HTR-8/SVneo (cell line): Measurements from ENCODE around the gene POP5.
"Not testable (repeated sequence)": the region's sequence is repeated elsewhere in the genome, so short reads cannot be mapped to it uniquely, and the experiment has no call there.

ENCODE experiments used
- DNase-seq: peaks from one replicate; pipeline ENCODE4 v3.0.0; 2011; ENCODE audit warnings: low spot score, mixed read lengths; ENCODE audit not compliant: insufficient read length
- FAIRE-seq: peaks from 2 replicates; lab custom pipeline; 2011; peaks lifted over from hg19 to GRCh38; lab: Jason Lieb, UNC

POP5 gene

GRCh38 chr12:120580787-120581723 lies at the start of gene POP5:
Gene POP5, minus strand, starts transcription at chr12:120581402. Its CDS starts 40 bp downstream, at chr12:120581362.
- peak; percentile 97 for DNase-seq
- peak; percentile 82 for FAIRE-seq

GRCh38 chr12:120630104-120630892 lies 49.1 kb upstream of the POP5 start:
- no peak for FAIRE-seq
- no peak for DNase-seq

- FAIRE-seq = no peak
- DNase-seq = no peak
Observed at GRCh38 chr12:120628919-120629318, 47.7 kb upstream of the POP5 start.

GRCh38 chr12:120625557-120626419 lies 44.6 kb upstream of the POP5 start:
- no peak for DNase-seq
- no peak for FAIRE-seq

- no peak for DNase-seq
- no peak for FAIRE-seq
Observed at GRCh38 chr12:120620624-120621023, 39.4 kb upstream of the POP5 start.

- DNase-seq (no peak), FAIRE-seq (no peak)
Observed at GRCh38 chr12:120618954-120619615, 37.9 kb upstream of the POP5 start.

GRCh38 chr12:120617767-120618166 lies 36.6 kb upstream of the POP5 start:
- FAIRE-seq, DNase-seq: not testable (repeated sequence)

GRCh38 chr12:120617193-120617592 lies 36.0 kb upstream of the POP5 start:
- FAIRE-seq, DNase-seq: not testable (repeated sequence)

- DNase-seq (no peak), FAIRE-seq (no peak)
Observed at GRCh38 chr12:120614848-120615247, 33.6 kb upstream of the POP5 start.

- DNase-seq, FAIRE-seq: not testable (repeated sequence)
Observed at GRCh38 chr12:120611534-120611933, 30.3 kb upstream of the POP5 start.

- no peak for DNase-seq
- no peak for FAIRE-seq
Observed at GRCh38 chr12:120610560-120610959, 29.4 kb upstream of the POP5 start.

GRCh38 chr12:120602416-120602815 lies 21.2 kb upstream of the POP5 start:
- FAIRE-seq, DNase-seq: not testable (repeated sequence)

GRCh38 chr12:120599672-120600552 lies 18.7 kb upstream of the POP5 start:
- FAIRE-seq (no peak), DNase-seq (no peak)

GRCh38 chr12:120598674-120599463 lies 17.7 kb upstream of the POP5 start:
- FAIRE-seq = no peak

GRCh38 chr12:120597861-120598260 lies 16.7 kb upstream of the POP5 start:
- FAIRE-seq (no peak), DNase-seq (no peak)

More at GRCh38 chr12:120598674-120599463, 17.7 kb upstream of the POP5 start:
- peak; percentile 54 for DNase-seq

- DNase-seq (no peak), FAIRE-seq (no peak)
Observed at GRCh38 chr12:120596901-120597300, 15.7 kb upstream of the POP5 start.

- DNase-seq (no peak), FAIRE-seq (no peak)
Observed at GRCh38 chr12:120592121-120593049, 11.2 kb upstream of the POP5 start.
